ENCODE measurements around the gene FAM174B.

GRCh38 chr15:92621972-92622533, 33.5 kb downstream of the FAM174B start:
- TF ChIP-seq POLR2AphosphoS5 (IDR thresholded peaks at IDR 0.05): no peak
- no peak for TF ChIP-seq EP300 (conservative IDR thresholded peaks at IDR 0.05; ENCODE audit: poor library complexity, severe bottlenecking)
- no peak for TF ChIP-seq CTCF (IDR thresholded peaks at IDR 0.05; ENCODE audit: poor library complexity, severe bottlenecking)
- no peak for TF ChIP-seq EZH2 (IDR thresholded peaks at IDR 0.05; ENCODE audit: borderline replicate concordance, insufficient read depth, low read length, poor library complexity, severe bottlenecking)
- no peak for TF ChIP-seq MXI1 (conservative IDR thresholded peaks at IDR 0.05; ENCODE audit: poor library complexity, severe bottlenecking)
- no peak for TF ChIP-seq SMC3 (conservative IDR thresholded peaks at IDR 0.05; ENCODE audit: poor library complexity)
- no peak for TF ChIP-seq RAD21 (conservative IDR thresholded peaks at IDR 0.05)
- TF ChIP-seq REST (IDR thresholded peaks at IDR 0.05; ENCODE audit: borderline replicate concordance): no peak
- TF ChIP-seq TAF1 (IDR thresholded peaks at IDR 0.05; ENCODE audit: low read depth): no peak
